ENCODE results near the gene AKR1C4.
"Not testable (repeated sequence)": the region's sequence is repeated elsewhere in the genome, so short reads cannot be mapped to it uniquely, and the experiment has no call there.

DNA sequence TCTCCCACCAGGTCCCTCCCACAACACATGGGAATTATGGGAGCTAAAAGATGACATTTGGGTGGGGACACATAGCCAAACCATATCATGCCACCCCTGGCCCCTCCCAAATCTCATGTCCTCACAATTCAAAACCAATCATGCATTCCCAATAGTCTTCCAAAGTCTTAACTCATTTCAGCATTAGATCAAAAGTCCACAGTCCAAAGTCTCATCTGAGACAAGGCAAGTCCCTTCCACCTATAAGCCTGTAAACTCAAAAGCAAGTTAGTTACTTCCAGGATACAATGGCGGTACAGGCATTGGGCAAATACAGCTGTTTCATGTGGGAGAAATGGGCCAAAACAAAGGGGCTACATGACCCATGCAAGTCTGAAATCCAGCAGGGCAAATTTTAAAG lies 13.1 kb downstream of the AKR1C4 start:
- TF ChIP-seq, protein P1, sequence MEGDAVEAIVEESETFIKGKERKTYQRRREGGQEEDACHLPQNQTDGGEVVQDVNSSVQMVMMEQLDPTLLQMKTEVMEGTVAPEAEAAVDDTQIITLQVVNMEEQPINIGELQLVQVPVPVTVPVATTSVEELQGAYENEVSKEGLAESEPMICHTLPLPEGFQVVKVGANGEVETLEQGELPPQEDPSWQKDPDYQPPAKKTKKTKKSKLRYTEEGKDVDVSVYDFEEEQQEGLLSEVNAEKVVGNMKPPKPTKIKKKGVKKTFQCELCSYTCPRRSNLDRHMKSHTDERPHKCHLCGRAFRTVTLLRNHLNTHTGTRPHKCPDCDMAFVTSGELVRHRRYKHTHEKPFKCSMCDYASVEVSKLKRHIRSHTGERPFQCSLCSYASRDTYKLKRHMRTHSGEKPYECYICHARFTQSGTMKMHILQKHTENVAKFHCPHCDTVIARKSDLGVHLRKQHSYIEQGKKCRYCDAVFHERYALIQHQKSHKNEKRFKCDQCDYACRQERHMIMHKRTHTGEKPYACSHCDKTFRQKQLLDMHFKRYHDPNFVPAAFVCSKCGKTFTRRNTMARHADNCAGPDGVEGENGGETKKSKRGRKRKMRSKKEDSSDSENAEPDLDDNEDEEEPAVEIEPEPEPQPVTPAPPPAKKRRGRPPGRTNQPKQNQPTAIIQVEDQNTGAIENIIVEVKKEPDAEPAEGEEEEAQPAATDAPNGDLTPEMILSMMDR (IDR thresholded peaks at IDR 0.05), result not testable (repeated sequence)
- not testable (repeated sequence) for TF ChIP-seq POLR2A (IDR thresholded peaks at IDR 0.05)
